Upper lobe of right lung (tissue), 1 donor: Measurements from ENCODE around the gene FER1L5. TPM values are rescaled to one million over a fixed set of nuclear protein-coding genes. Genes with fewer than 3 reads are reported as not detected.

ENCODE experiments used
- ATAC-seq: fragments of 200-7000 bp; cut with Tn5 transposase; one replicate; pipeline ENCODE4 v1.9.1; 2020; ENCODE audit warnings: mild to moderate bottlenecking, moderate library complexity
- DNase-seq: peaks from one replicate; pipeline ENCODE4 v3.0.0-alpha.2; 2020
- H3K27ac ChIP-seq: fragments of 200-600 bp; one replicate; pipeline ENCODE4 v1.8.0; 2022
- H3K27me3 ChIP-seq: fragments of 200-600 bp; one replicate; pipeline ENCODE4 v1.8.0; 2022; ENCODE audit warnings: mild to moderate bottlenecking
- H3K36me3 ChIP-seq: fragments of 200-600 bp; one replicate; pipeline ENCODE4 v1.8.0; 2022
- H3K4me1 ChIP-seq: fragments of 200-600 bp; one replicate; pipeline ENCODE4 v1.8.0; 2022
- H3K4me3 ChIP-seq: fragments of 200-600 bp; one replicate; pipeline ENCODE4 v1.8.0; 2022; ENCODE audit warnings: mild to moderate bottlenecking
- H3K9me3 ChIP-seq: fragments of 200-600 bp; one replicate; pipeline ENCODE4 v1.8.0; 2022
- CTCF ChIP-seq: fragments of 200-600 bp; IDR thresholded peaks from one replicate; pipeline ENCODE4 v1.8.0; 2022; ENCODE audit warnings: antibody characterized with exemption
- intact Hi-C: fragments of 100-400 bp; cut with DNase I; formaldehyde crosslinking; loops from one replicate; pipeline ENCODE4 v1.11.0; 2022
- long read RNA-seq: library from polyadenylated mRNA; unstranded; transcript quantifications from one replicate; pipeline ENCODE4 v2.0.0, GENCODE V29; 2021
- total RNA-seq: library from RNA; stranded (reverse); fragmentation: NEBNext Ultra II Directional; extraction: Animal tissue kit (Norgen Biotek cat#: 25700); gene quantifications from one replicate; pipeline ENCODE4 v1.2.1, GENCODE V29; 2021
- donor health status: DM: no; HTN: yes; CAD: no; lungs with severe emphysema.

Gene FER1L5
- total RNA-seq, result 0.14 TPM
- long read RNA-seq, partial matches to known transcripts, result 0 of 2 reads
- long read RNA-seq, other reads (novel, unspliced or antisense), result 2 of 2 reads

DNA sequence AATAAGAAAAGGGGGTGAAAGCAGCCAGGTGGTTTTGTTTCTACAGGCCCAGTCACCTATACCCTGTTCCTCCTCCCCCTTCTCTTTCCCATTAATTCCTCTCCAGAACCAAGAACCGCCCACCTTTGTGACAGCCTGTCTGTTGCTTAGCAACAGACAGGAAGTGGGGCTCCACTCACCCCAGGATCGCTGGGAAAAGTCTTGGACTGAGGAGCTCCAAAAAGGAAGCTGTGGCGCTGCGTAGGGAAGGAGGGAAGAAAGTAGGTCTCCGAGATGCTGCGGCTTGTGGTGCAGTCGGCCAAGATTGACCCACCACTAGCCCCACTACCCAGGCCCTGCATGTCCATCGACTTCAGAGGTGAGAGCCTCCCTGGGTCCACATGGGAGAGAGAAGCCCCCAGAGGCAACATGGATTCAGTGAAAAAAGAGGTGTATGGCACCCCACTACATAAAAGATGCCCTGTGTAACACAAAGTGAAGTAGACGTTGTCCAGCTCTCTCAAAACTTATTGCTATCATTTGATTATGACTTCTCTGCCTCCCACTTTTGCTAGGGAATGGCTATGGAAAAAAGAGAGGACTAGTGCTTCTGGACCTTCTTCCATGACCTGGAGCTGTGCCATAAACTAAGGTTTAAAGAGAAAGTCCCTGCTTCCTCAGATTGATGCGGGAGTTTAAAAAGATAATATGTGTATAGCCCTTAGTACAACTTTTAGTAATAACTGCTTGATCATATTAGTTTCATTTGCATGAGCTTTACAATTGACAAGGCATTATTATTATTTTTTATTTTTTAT lies at the start of gene FER1L5:
FER1L5 (plus strand) TSS at position 201 of the 797 bp plus-strand sequence; CDS start at position 274, 73 bp downstream.
- intact Hi-C loops, result no loop called here
- Histone ChIP-seq H3K27me3 (no peaks in the 10 kb centered on the region), H3K27ac (no peak within 1 kb of the TSS), H3K4me3 (no peak within 1 kb of the TSS), H3K9me3 (no peaks in the 10 kb centered on the region), H3K36me3 (no peaks in the 10 kb centered on the region), H3K4me1 (peaks cover 6% of the 10 kb centered on the region)
- no peak for TF ChIP-seq CTCF
- ATAC-seq (no peak), DNase-seq (no peak)

DNA sequence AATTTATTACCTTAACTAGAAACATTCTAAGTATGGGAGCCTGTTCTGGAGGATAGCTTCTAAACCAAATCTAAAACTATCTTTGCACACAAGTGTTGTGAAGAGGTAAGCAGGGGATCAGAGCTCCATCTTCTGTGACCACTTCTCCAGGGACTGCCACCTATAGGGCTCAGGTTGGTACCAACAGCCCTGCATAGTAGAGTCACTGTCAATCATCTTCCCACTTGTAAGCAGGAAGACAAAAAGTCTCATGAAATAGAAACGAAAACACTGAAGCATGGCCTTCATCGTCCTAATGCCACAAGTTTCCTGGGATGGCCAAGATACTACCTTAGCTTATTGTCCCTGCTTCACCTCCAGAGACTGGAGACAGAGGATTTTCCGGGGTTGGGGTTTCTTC lies 48.3 kb upstream of the FER1L5 start:
- Histone ChIP-seq H3K27me3 (no peaks in the 10 kb centered on the region), H3K4me1 (no peaks in the 10 kb centered on the region), H3K9me3 (no peaks in the 10 kb centered on the region), H3K36me3 (peaks cover 86% of the 10 kb centered on the region), H3K4me3 (no peak overlapping the region), H3K27ac (no peak overlapping the region)
- DNase-seq, result no peak
- no peak for ATAC-seq
- TF ChIP-seq CTCF, result no peak
- intact Hi-C loops, result no loop called here

DNA sequence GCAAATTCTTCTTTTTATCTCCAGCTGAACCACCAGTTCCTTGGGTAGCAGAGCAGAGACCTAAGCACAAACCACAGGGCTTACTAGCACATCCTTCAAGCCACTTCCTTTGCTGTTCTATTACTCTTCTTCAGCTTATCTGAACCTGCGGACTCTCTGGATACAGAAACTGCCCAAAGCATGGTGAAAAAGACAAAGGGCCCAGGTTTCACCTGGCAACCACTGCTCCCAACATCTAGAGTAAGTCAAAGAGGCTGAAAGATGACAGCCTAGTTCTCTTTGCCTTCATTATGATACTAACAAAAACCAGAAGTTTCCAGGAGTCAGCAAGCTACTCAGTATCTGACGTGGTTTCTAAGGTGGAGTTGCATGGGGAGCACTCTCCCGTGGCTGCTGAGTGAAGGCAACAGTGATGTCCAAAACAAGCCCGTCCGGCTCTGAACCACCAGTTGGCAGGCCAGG lies 47.8 kb upstream of the FER1L5 start:
- no peaks in the 10 kb centered on the region for H3K27me3 ChIP-seq
- H3K36me3 ChIP-seq, result peaks cover 91% of the 10 kb centered on the region
- ATAC-seq, result no peak

DNA sequence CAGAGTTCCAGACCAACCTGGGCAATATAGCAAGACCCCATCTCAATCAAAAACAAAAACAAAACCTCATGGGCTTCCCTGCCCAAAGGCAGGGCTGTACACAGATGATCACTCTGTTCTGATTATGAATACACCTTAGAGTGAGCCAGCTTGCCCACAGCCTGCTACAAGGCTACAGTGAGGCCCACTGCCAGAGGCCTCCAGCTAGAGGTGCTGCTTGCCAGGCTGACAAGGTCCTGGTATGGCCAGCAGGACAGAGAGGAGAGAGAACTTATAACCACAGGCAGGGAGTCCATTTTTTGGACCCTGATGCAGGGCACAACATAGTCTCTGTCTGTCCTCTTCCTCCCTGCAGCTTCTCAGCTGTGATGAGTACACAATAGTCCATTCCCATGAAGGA lies 46.0 kb upstream of the FER1L5 start:
- DNase-seq, result no peak
- peaks cover 100% of the 10 kb centered on the region for H3K36me3 ChIP-seq
- no peaks in the 10 kb centered on the region for H3K27me3 ChIP-seq
- no peaks in the 10 kb centered on the region for H3K9me3 ChIP-seq
- H3K4me3 ChIP-seq, result no peak overlapping the region
- no peak overlapping the region for H3K27ac ChIP-seq
- no peak for TF ChIP-seq CTCF
- intact Hi-C loops, result no loop called here
- no peaks in the 10 kb centered on the region for H3K4me1 ChIP-seq
- ATAC-seq, result no peak

More for the DNA sequence above, 47.8 kb upstream of the FER1L5 start:
- intact Hi-C loops, result no loop called here
- DNase-seq, result no peak
- Histone ChIP-seq H3K9me3 (no peaks in the 10 kb centered on the region), H3K27ac (no peak overlapping the region), H3K4me1 (no peaks in the 10 kb centered on the region), H3K4me3 (no peak overlapping the region)
- no peak for TF ChIP-seq CTCF

DNA sequence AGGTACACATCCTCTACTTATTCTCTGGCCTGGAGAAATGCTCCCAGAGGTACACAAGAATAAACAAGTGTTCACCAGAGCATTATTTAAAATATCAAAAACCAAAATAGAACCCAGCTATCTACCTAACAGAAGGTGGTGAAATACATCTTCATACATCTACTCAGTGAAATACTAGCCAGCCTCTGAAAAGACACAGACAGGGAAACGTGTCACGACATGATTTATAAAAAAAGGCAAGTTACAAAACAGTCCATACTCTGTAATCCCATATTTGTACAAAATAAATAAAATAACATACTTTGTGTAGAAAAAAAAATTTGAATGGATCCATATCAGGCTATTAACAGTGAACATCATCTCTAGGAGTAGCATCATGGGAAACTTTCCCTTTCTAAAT lies 42.6 kb upstream of the FER1L5 start:
- Histone ChIP-seq H3K27ac (no peak overlapping the region), H3K9me3 (no peaks in the 10 kb centered on the region), H3K36me3 (peaks cover 100% of the 10 kb centered on the region), H3K4me1 (no peaks in the 10 kb centered on the region), H3K4me3 (no peak overlapping the region), H3K27me3 (no peaks in the 10 kb centered on the region)
- no peak for TF ChIP-seq CTCF
- ATAC-seq (no peak), DNase-seq (no peak)
- intact Hi-C loops, result no loop called here
